GM23338 (cell line): Measurements from ENCODE around the gene DNASE2.
"Not testable (repeated sequence)": the region's sequence is repeated elsewhere in the genome, so short reads cannot be mapped to it uniquely, and the experiment has no call there.

Experiments used
- CREB1 ChIP-seq: fragments of 250-450 bp; sonication (Bioruptor Pico); IDR thresholded peaks from 2 replicates; pipeline ENCODE4 v1.5.0; 2020; ENCODE audit warnings: low read depth, mild to moderate bottlenecking, moderate library complexity
- CTCF ChIP-seq, 2 experiments: fragments of 200-600 bp in 1 of 2; sonication (generic) in 1 of 2; conservative IDR thresholded peaks; 2 replicates each; pipeline versions ENCODE4 v1.5.1 to v1.6.1; 2016 to 2017; ENCODE audit warnings: antibody characterized with exemption in 2 of 2, low read depth in 2 of 2, mild to moderate bottlenecking in 2 of 2, moderate library complexity in 1 of 2
- EZH2 ChIP-seq: fragments of 200-600 bp; sonication (generic); IDR thresholded peaks from one replicate; pipeline ENCODE4 v1.8.0; 2017; ENCODE audit warnings: antibody characterized with exemption, mild to moderate bottlenecking, low read depth; ENCODE audit not compliant: unreplicated experiment
- EZH2phosphoT487 ChIP-seq: fragments of 200-600 bp; sonication (generic); IDR thresholded peaks from one replicate; pipeline ENCODE4 v1.8.1; 2018; ENCODE audit warnings: antibody characterized with exemption; ENCODE audit not compliant: unreplicated experiment
- JUNB ChIP-seq: IDR thresholded peaks from one replicate; pipeline ENCODE4 v1.6.1; 2016; ENCODE audit warnings: antibody characterized with exemption; ENCODE audit not compliant: unreplicated experiment
- NANOG ChIP-seq: IDR thresholded peaks from 2 replicates; pipeline ENCODE4 v1.6.1; 2016; ENCODE audit warnings: antibody characterized with exemption, borderline replicate concordance
- POLR2AphosphoS5 ChIP-seq: IDR thresholded peaks from 2 replicates; pipeline ENCODE4 v1.6.1; 2016; ENCODE audit warnings: antibody characterized with exemption, low read depth
- STAT1 ChIP-seq: IDR thresholded peaks from one replicate; pipeline ENCODE4 v1.6.1; 2016; ENCODE audit warnings: antibody characterized with exemption; ENCODE audit not compliant: unreplicated experiment
- TF ChIP-seq, protein P1 (sequence below): fragments of 250-450 bp; sonication (Bioruptor Pico); IDR thresholded peaks from 2 replicates; pipeline ENCODE4 v1.5.0; 2020; ENCODE audit warnings: mild to moderate bottlenecking, moderate library complexity
- TF ChIP-seq, protein P2 (sequence below): IDR thresholded peaks from 2 replicates; pipeline ENCODE4 v1.6.1; 2016; ENCODE audit warnings: antibody characterized with exemption
- TF ChIP-seq, protein P3 (sequence below): IDR thresholded peaks from one replicate; pipeline ENCODE4 v1.6.1; 2018; ENCODE audit warnings: antibody characterized with exemption; ENCODE audit not compliant: unreplicated experiment

DNA sequence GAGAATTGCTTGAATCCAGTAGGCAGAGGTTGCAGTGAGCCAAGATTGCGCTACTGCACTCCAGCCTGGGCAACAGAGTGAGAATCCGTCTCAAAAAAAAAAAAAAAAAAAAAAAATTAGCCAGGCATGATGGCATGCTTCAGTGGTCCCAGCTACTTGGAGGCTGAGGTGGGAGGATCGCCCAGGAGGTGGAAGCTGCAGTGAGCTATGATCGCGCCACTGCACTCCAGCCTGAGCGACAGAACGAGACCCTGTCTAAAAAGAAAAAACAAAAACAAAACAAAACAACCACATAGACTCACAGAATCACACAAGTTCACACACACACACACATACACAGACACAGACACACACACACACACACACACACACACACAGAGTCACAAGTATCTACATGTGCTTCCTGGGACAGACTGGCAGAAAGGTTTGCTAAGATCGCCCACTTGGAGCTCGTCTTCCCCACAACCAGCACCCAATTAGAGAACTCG is 9.1 kb upstream of the DNASE2 start:
- TF ChIP-seq, protein P1, sequence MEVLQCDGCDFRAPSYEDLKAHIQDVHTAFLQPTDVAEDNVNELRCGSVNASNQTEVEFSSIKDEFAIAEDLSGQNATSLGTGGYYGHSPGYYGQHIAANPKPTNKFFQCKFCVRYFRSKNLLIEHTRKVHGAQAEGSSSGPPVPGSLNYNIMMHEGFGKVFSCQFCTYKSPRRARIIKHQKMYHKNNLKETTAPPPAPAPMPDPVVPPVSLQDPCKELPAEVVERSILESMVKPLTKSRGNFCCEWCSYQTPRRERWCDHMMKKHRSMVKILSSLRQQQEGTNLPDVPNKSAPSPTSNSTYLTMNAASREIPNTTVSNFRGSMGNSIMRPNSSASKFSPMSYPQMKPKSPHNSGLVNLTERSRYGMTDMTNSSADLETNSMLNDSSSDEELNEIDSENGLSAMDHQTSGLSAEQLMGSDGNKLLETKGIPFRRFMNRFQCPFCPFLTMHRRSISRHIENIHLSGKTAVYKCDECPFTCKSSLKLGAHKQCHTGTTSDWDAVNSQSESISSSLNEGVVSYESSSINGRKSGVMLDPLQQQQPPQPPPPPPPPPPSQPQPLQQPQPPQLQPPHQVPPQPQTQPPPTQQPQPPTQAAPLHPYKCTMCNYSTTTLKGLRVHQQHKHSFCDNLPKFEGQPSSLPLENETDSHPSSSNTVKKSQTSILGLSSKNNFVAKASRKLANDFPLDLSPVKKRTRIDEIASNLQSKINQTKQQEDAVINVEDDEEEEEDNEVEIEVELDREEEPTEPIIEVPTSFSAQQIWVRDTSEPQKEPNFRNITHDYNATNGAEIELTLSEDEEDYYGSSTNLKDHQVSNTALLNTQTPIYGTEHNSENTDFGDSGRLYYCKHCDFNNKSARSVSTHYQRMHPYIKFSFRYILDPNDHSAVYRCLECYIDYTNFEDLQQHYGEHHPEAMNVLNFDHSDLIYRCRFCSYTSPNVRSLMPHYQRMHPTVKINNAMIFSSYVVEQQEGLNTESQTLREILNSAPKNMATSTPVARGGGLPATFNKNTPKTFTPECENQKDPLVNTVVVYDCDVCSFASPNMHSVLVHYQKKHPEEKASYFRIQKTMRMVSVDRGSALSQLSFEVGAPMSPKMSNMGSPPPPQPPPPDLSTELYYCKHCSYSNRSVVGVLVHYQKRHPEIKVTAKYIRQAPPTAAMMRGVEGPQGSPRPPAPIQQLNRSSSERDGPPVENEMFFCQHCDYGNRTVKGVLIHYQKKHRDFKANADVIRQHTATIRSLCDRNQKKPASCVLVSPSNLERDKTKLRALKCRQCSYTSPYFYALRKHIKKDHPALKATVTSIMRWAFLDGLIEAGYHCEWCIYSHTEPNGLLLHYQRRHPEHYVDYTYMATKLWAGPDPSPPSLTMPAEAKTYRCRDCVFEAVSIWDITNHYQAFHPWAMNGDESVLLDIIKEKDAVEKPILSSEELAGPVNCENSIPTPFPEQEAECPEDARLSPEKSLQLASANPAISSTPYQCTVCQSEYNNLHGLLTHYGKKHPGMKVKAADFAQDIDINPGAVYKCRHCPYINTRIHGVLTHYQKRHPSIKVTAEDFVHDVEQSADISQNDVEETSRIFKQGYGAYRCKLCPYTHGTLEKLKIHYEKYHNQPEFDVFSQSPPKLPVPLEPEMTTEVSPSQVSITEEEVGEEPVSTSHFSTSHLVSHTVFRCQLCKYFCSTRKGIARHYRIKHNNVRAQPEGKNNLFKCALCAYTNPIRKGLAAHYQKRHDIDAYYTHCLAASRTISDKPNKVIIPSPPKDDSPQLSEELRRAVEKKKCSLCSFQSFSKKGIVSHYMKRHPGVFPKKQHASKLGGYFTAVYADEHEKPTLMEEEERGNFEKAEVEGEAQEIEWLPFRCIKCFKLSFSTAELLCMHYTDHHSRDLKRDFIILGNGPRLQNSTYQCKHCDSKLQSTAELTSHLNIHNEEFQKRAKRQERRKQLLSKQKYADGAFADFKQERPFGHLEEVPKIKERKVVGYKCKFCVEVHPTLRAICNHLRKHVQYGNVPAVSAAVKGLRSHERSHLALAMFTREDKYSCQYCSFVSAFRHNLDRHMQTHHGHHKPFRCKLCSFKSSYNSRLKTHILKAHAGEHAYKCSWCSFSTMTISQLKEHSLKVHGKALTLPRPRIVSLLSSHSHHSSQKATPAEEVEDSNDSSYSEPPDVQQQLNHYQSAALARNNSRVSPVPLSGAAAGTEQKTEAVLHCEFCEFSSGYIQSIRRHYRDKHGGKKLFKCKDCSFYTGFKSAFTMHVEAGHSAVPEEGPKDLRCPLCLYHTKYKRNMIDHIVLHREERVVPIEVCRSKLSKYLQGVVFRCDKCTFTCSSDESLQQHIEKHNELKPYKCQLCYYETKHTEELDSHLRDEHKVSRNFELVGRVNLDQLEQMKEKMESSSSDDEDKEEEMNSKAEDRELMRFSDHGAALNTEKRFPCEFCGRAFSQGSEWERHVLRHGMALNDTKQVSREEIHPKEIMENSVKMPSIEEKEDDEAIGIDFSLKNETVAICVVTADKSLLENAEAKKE (CRISPR knock-in tag): not testable (repeated sequence)
- TF ChIP-seq, protein P2, sequence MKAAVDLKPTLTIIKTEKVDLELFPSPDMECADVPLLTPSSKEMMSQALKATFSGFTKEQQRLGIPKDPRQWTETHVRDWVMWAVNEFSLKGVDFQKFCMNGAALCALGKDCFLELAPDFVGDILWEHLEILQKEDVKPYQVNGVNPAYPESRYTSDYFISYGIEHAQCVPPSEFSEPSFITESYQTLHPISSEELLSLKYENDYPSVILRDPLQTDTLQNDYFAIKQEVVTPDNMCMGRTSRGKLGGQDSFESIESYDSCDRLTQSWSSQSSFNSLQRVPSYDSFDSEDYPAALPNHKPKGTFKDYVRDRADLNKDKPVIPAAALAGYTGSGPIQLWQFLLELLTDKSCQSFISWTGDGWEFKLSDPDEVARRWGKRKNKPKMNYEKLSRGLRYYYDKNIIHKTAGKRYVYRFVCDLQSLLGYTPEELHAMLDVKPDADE: not testable (repeated sequence)
- not testable (repeated sequence) for TF ChIP-seq EZH2phosphoT487; CTCF (conservative IDR thresholded peaks at IDR 0.05; ENCODE audit: low read depth in 2 of 2); EZH2; POLR2AphosphoS5; CREB1 (CRISPR knock-in tag); NANOG; JUNB; STAT1
- TF ChIP-seq, protein P3, sequence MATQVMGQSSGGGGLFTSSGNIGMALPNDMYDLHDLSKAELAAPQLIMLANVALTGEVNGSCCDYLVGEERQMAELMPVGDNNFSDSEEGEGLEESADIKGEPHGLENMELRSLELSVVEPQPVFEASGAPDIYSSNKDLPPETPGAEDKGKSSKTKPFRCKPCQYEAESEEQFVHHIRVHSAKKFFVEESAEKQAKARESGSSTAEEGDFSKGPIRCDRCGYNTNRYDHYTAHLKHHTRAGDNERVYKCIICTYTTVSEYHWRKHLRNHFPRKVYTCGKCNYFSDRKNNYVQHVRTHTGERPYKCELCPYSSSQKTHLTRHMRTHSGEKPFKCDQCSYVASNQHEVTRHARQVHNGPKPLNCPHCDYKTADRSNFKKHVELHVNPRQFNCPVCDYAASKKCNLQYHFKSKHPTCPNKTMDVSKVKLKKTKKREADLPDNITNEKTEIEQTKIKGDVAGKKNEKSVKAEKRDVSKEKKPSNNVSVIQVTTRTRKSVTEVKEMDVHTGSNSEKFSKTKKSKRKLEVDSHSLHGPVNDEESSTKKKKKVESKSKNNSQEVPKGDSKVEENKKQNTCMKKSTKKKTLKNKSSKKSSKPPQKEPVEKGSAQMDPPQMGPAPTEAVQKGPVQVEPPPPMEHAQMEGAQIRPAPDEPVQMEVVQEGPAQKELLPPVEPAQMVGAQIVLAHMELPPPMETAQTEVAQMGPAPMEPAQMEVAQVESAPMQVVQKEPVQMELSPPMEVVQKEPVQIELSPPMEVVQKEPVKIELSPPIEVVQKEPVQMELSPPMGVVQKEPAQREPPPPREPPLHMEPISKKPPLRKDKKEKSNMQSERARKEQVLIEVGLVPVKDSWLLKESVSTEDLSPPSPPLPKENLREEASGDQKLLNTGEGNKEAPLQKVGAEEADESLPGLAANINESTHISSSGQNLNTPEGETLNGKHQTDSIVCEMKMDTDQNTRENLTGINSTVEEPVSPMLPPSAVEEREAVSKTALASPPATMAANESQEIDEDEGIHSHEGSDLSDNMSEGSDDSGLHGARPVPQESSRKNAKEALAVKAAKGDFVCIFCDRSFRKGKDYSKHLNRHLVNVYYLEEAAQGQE: not testable (repeated sequence)
